Neural progenitor cell (in vitro differentiated cells): ENCODE measurements around the gene CDH13.

ENCODE experiments used
- CTCF ChIP-seq: fragments of 200-600 bp; sonication (generic); IDR thresholded peaks from 2 replicates; pipeline ENCODE4 v1.5.1; 2017; ENCODE audit warnings: antibody characterized with exemption, mild to moderate bottlenecking
- EZH2 ChIP-seq: fragments of 200-600 bp; sonication (generic); IDR thresholded peaks from 2 replicates; pipeline ENCODE4 v1.6.1; 2017; ENCODE audit warnings: antibody characterized with exemption, mild to moderate bottlenecking, moderate library complexity

DNA sequence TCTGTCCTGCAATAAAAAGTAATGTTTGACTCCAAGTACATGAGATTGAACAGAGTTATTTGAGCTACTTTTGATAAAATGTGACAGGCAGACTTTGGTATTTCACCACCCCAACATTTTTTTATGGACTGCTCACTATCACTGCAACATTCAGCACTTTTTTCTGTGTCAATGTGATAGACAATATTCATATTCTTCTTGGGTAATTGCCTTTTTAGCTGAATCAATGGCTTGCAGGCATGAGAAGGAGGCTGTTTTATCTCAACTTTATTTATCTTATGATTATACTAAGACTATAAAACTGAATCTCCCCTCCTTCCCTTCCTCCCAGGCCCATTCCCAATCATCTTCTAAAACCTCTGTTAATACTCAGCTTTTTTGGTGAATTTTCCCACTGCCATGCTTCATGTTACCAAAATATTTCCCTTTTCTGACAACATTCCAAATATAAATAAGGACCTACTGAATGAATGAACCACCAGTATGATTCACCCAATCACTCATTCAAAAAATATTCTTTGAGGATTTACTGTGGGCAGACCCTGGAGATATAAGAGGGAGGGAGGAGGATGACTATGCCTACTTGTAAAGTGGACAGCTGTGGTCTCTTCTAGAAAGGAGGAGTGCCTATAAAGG, 67.6 kb downstream of the CDH13 start:
- TF ChIP-seq EZH2 (no peak), CTCF (no peak)
